ENCODE measurements around the gene SEMA3G. TPM values are rescaled to one million over a fixed set of nuclear protein-coding genes. Genes with fewer than 3 reads are reported as not detected.

SEMA3G gene
- total RNA-seq, 1 experiment from 2014 or later, result not detected

DNA sequence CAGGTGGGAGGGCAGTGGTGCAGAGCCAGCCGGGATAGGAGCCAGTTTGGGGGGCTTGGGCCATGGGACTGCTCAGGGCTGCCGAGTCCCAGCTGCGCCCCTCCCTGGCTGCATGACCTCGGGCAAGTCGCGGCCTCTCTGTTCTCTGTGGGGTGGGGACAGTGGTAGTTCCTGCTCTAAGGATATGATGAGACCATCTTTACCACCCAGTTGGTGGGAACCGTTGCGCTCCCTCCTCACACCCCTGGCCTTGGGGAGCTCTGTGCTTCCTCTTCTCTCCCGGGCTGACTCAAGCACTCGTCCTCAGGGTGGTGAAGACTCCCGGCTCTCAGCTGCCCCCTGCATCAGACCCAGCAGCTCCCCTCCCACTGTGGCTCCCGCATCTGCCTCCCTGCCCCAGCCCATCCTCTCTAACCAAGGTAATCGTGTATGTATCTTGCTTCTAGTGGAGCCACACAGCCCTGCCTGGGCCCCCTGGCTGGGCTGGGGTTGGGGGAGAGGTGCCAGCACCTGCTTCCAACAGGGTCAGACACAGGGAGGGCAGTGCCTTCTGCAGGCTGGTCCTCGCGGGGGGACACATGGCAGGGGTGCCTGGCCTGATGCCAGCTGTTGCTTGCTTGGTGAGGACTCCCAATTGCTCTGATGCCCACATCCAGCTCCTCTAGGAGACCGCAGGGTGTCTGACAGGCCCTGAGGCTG is 35.1 kb upstream of the SEMA3G start:
- TF ChIP-seq EZH2 (IDR thresholded peaks at IDR 0.05; ENCODE audit: borderline replicate concordance, low read depth, low read length, poor library complexity, severe bottlenecking), result no peak
- TF ChIP-seq, protein P1, sequence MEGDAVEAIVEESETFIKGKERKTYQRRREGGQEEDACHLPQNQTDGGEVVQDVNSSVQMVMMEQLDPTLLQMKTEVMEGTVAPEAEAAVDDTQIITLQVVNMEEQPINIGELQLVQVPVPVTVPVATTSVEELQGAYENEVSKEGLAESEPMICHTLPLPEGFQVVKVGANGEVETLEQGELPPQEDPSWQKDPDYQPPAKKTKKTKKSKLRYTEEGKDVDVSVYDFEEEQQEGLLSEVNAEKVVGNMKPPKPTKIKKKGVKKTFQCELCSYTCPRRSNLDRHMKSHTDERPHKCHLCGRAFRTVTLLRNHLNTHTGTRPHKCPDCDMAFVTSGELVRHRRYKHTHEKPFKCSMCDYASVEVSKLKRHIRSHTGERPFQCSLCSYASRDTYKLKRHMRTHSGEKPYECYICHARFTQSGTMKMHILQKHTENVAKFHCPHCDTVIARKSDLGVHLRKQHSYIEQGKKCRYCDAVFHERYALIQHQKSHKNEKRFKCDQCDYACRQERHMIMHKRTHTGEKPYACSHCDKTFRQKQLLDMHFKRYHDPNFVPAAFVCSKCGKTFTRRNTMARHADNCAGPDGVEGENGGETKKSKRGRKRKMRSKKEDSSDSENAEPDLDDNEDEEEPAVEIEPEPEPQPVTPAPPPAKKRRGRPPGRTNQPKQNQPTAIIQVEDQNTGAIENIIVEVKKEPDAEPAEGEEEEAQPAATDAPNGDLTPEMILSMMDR (conservative IDR thresholded peaks at IDR 0.05; ENCODE audit: low read depth, low read length), result no peak
- no peak for DNase-seq (ENCODE audit: low spot score)
- Histone ChIP-seq H3K36me3 (ENCODE audit: insufficient read depth, low read length, poor library complexity, severe bottlenecking) (no peaks in the 10 kb centered on the region), H3K27me3 (replicated peaks; ENCODE audit: insufficient read depth, low read depth, low read length, poor library complexity) (no peaks in the 10 kb centered on the region), H3K4me3 (ENCODE audit: low read depth, low read length, poor library complexity, severe bottlenecking) (no peak overlapping the region), H3K4me1 (ENCODE audit: insufficient read depth, low read length, poor library complexity, severe bottlenecking) (no peaks in the 10 kb centered on the region), H3K9me3 (ENCODE audit: low read depth, low read length, poor library complexity, severe bottlenecking) (no peaks in the 10 kb centered on the region), H3K27ac (ENCODE audit: low read depth, low read length, poor library complexity, severe bottlenecking) (no peak overlapping the region)
- intact Hi-C loops (cut with micrococcal nuclease; ENCODE audit: unreplicated experiment), result no loop called here
- ChIA-PET CTCF (no interaction called here), POLR2A (ENCODE audit: low non-redundant PET) (no interaction called here)
- BruUV-seq (replicated peaks), result no TSS peak

DNA sequence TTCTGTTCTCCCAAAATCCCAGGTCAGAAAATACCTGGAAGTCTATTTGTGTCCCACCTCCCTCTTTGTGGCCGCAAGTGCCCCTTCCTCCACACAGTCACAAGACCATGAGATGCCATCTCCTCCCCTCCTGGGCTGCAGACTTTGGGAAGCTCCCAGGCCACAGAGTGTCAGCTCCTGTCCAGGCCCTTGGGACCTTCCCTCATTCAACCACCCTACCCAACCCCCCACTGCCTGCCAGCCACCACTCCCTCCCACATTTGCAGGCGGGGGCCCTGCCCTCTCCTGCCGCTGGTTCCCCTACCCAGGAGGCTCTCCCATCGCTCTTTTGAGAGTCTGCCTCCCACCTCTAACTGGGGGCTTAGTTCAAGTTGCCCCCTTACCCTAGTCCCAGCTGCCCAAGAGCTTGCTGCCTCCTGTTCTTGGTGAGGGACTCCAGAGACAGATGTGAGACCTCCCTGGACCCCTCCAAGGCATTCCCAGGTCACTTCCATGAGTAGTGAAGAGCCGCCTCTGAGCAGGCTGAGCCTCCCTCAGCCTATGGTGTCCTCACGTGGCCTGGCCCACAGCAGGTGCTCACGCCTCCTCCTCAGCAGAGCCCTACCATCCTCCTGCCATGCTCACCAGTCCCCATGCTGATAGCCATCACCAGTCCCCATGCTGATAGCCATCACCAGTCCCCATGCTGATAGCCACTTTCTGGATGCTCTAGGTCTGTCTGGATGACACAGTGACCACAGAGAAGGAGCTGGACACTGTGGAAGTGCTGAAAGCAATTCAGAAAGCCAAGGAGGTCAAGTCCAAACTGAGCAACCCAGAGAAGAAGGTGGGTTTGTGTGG is 34.4 kb upstream of the SEMA3G start:
- ChIA-PET CTCF (no interaction called here), POLR2A (ENCODE audit: low non-redundant PET) (no interaction called here)
- BruUV-seq (replicated peaks), result no TSS peak

DNA sequence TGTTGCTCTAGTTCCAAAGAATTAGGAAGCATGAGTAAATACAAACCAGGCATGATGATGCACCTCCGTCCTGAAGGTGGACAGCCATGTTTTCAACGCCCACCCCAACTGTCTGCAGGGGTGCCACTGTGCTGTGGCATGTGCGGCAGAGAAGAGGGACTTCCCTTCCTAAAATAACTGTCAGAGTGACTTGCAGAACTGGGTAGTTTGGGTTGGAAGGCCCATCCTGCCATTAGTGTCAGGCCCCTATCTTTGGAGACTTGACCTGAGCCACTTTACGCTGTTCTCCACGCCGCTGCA is 32.8 kb upstream of the SEMA3G start:
- Histone ChIP-seq H3K9me3 (ENCODE audit: low read depth, low read length, poor library complexity, severe bottlenecking) (no peaks in the 10 kb centered on the region), H3K27me3 (replicated peaks; ENCODE audit: insufficient read depth, low read depth, low read length, poor library complexity) (no peaks in the 10 kb centered on the region), H3K4me1 (ENCODE audit: insufficient read depth, low read length, poor library complexity, severe bottlenecking) (no peaks in the 10 kb centered on the region), H3K4me3 (ENCODE audit: low read depth, low read length, poor library complexity, severe bottlenecking) (no peak overlapping the region), H3K36me3 (ENCODE audit: insufficient read depth, low read length, poor library complexity, severe bottlenecking) (peaks cover 5% of the 10 kb centered on the region), H3K27ac (ENCODE audit: low read depth, low read length, poor library complexity, severe bottlenecking) (no peak overlapping the region)
- TF ChIP-seq EZH2 (IDR thresholded peaks at IDR 0.05; ENCODE audit: borderline replicate concordance, low read depth, low read length, poor library complexity, severe bottlenecking), result no peak
- TF ChIP-seq, protein P1 (conservative IDR thresholded peaks at IDR 0.05; ENCODE audit: low read depth, low read length), result no peak
- intact Hi-C loops (cut with micrococcal nuclease; ENCODE audit: unreplicated experiment), result no loop called here
- no peak for DNase-seq (ENCODE audit: low spot score)
- CTCF ChIA-PET, result no interaction called here
- BruUV-seq (replicated peaks), result no TSS peak
- POLR2A ChIA-PET (ENCODE audit: low non-redundant PET), result no interaction called here

More for the DNA sequence above, 34.4 kb upstream of the SEMA3G start:
- intact Hi-C loops (cut with micrococcal nuclease; ENCODE audit: unreplicated experiment), result no loop called here
- no peak overlapping the region for H3K4me3 ChIP-seq (ENCODE audit: low read depth, low read length, poor library complexity, severe bottlenecking)
- H3K9me3 ChIP-seq (ENCODE audit: low read depth, low read length, poor library complexity, severe bottlenecking), result no peaks in the 10 kb centered on the region
- TF ChIP-seq, protein P1 (conservative IDR thresholded peaks at IDR 0.05; ENCODE audit: low read depth, low read length), result no peak
- no peak for TF ChIP-seq EZH2 (IDR thresholded peaks at IDR 0.05; ENCODE audit: borderline replicate concordance, low read depth, low read length, poor library complexity, severe bottlenecking)
- no peaks in the 10 kb centered on the region for H3K4me1 ChIP-seq (ENCODE audit: insufficient read depth, low read length, poor library complexity, severe bottlenecking)
- no peak overlapping the region for H3K27ac ChIP-seq (ENCODE audit: low read depth, low read length, poor library complexity, severe bottlenecking)
- peaks cover 2% of the 10 kb centered on the region for H3K36me3 ChIP-seq (ENCODE audit: insufficient read depth, low read length, poor library complexity, severe bottlenecking)
- DNase-seq (ENCODE audit: low spot score), result no peak
- no peaks in the 10 kb centered on the region for H3K27me3 ChIP-seq (replicated peaks; ENCODE audit: insufficient read depth, low read depth, low read length, poor library complexity)
